Cardiac muscle cell (in vitro differentiated cells and primary cell): Measurements from ENCODE around the gene CAV3. TPM values are rescaled to one million over a fixed set of nuclear protein-coding genes. Genes with fewer than 3 reads are reported as not detected.

Experiments used
- DNase-seq, 2 donors: peaks; one replicate each; pipeline versions ENCODE4 v3.0.0 to v3.0.0-alpha.2; 2010 to 2017; ENCODE audit warnings: low read depth in 1 of 2, low spot score in 1 of 2
- H3K27ac ChIP-seq: fragments of 200-600 bp; sonication (generic); 2 replicates; pipeline ENCODE4 v1.5.1; 2016
- H3K27me3 ChIP-seq: fragments of 200-600 bp; sonication (generic); 2 replicates; pipeline ENCODE4 v1.6.0; 2016; ENCODE audit warnings: control low read depth
- H3K36me3 ChIP-seq: fragments of 200-600 bp; sonication (generic); 2 replicates; pipeline ENCODE4 v1.5.1; 2016; ENCODE audit warnings: control low read depth
- H3K4me1 ChIP-seq: fragments of 200-600 bp; sonication (generic); 2 replicates; pipeline ENCODE4 v1.8.1; 2017; ENCODE audit warnings: low read depth, mild to moderate bottlenecking, mixed run types
- H3K4me3 ChIP-seq: fragments of 200-600 bp; sonication (generic); 2 replicates; pipeline ENCODE4 v1.5.1; 2016; ENCODE audit warnings: mild to moderate bottlenecking
- H3K9me3 ChIP-seq: fragments of 200-600 bp; sonication (generic); 2 replicates; pipeline ENCODE4 v1.5.1; 2017; ENCODE audit warnings: low read depth, mild to moderate bottlenecking, control low read depth
- polyA plus RNA-seq: library from polyadenylated mRNA; unstranded; fragments of >200 nt; fragmentation: Nextera tagmentation; extraction: Ambion mirVana; gene quantifications from 2 replicates; pipeline ENCODE4 v1.2.1, GENCODE V29; 2016
- total RNA-seq: library from RNA; depleted of rRNA; stranded (reverse); fragments of >200 nt; gene quantifications from 2 replicates; pipeline ENCODE4 v1.2.3, GENCODE V29; 2016
- TF ChIP-seq, protein P1 (sequence below): IDR thresholded peaks from 2 replicates; pipeline ENCODE4 v1.5.1; 2012; ENCODE audit warnings: low read depth, mild to moderate bottlenecking, low read length

CAV3 gene
- total and polyA plus RNA-seq, 2 experiments from 2014 or later = 0.09 to 0.39 TPM

DNA sequence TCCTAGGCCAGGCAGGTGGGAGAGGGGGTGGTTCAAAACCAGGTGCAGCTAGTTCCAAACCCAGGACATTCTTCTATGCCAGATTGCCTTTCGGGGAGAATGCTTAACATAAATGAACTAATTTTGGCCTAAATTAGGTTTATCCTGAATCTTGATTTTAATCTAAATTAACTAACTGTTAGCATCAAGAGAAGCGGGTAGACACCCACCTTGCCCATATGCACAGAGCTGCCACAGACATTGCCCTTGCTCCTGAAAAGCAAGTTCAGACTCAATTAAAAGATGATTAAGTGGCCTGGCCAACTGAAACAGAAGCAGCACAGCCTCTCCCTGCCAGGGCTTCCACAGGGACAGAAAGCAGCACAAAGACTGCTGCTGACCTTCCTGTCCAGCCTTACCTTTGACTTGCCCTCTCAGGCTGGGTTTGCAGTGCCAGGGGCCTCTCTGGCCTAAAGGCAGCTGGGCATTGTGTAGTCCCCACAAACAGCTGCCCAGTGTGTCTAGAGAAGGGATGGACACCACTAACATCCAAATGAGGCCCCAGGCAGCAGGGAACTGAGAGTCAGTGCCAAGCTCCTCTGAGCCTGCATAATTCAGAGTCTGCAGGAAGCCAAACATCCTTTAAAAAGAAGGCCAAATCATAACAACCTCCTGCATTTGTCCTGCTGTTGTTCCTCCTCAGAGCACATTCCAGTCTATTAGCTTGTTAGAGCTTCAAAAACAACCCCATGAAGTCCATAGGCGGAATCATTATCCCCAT lies 51.3 kb downstream of the CAV3 start:
- H3K4me1 ChIP-seq = no peaks in the 10 kb centered on the region
- no peak for DNase-seq
- H3K4me3 ChIP-seq = no peak overlapping the region
- H3K36me3 ChIP-seq = no peaks in the 10 kb centered on the region
- H3K27ac ChIP-seq = no peak overlapping the region
- TF ChIP-seq, protein P1, sequence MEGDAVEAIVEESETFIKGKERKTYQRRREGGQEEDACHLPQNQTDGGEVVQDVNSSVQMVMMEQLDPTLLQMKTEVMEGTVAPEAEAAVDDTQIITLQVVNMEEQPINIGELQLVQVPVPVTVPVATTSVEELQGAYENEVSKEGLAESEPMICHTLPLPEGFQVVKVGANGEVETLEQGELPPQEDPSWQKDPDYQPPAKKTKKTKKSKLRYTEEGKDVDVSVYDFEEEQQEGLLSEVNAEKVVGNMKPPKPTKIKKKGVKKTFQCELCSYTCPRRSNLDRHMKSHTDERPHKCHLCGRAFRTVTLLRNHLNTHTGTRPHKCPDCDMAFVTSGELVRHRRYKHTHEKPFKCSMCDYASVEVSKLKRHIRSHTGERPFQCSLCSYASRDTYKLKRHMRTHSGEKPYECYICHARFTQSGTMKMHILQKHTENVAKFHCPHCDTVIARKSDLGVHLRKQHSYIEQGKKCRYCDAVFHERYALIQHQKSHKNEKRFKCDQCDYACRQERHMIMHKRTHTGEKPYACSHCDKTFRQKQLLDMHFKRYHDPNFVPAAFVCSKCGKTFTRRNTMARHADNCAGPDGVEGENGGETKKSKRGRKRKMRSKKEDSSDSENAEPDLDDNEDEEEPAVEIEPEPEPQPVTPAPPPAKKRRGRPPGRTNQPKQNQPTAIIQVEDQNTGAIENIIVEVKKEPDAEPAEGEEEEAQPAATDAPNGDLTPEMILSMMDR = no peak
- H3K9me3 ChIP-seq = no peaks in the 10 kb centered on the region
- no peaks in the 10 kb centered on the region for H3K27me3 ChIP-seq

DNA sequence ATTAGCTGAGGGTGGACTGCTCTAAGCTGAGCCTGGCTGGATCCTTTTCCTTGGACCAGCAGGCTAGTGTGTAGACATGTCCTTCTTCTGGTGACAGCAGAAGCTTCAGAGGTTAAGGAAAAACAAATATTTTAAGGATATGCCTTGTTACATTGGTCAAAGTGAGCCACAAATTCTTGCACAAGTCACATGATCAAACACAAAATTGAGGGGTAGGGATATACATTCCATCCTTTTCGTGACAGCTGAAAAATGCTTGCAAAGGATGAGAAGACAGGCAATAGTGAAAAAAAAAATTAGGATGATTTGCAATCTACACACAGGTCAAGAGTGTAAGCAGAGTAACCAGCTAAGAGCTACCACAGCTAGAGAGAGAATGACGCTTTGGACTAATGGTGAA lies 56.9 kb downstream of the CAV3 start:
- TF ChIP-seq, protein P1 = no peak

DNA sequence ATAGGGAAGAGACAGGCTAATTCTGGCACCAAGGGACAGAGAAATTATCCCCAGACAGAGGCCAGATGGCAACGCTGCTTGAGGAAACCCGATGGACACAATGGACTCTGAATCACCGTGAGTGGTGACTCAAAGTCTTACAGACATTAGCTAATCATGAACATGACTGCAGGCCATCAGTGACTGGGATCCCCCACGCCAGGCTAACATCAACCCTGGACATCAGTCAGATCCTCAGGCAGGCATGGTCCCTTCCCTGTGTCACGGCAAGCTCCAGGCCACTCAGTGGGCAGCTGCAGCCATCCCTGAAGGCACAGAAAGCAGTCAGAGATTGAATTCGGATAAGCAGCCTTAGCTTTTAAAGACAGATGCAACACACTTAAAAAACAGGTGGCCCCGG lies 59.6 kb downstream of the CAV3 start:
- H3K4me1 ChIP-seq = peaks cover 4% of the 10 kb centered on the region
- H3K27ac ChIP-seq = no peak overlapping the region
- no peak overlapping the region for H3K4me3 ChIP-seq
- H3K27me3 ChIP-seq = no peaks in the 10 kb centered on the region
- peak in 1 of 2 donors; percentile 20 for DNase-seq
- no peaks in the 10 kb centered on the region for H3K36me3 ChIP-seq
- TF ChIP-seq, protein P1 = no peak
- H3K9me3 ChIP-seq = no peaks in the 10 kb centered on the region

More for the DNA sequence above, 56.9 kb downstream of the CAV3 start:
- Histone ChIP-seq H3K36me3 (no peaks in the 10 kb centered on the region), H3K27ac (no peak overlapping the region), H3K27me3 (no peaks in the 10 kb centered on the region), H3K4me1 (peaks cover 4% of the 10 kb centered on the region), H3K4me3 (no peak overlapping the region), H3K9me3 (no peaks in the 10 kb centered on the region)
- DNase-seq = no peak

DNA sequence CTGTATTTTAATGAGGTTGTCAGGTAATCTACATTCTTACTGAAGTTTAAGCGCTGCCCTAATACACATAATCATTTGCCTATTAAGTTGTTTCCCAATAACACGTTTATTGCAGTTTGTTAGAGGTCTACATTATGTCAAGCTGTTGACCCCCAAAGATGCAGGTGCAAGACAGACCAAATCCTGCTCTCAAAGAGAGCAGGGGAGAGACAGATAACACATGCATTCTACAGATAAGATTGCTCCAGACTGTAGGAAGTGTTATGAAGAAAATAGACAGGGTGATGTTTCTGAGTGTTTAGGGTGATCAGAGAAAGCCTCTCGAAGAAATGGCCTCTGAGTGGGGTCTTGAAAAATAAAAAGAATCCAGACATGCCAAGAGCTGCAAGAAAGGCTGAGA lies 60.6 kb downstream of the CAV3 start:
- Histone ChIP-seq H3K27ac (no peak overlapping the region), H3K4me3 (no peak overlapping the region), H3K27me3 (no peaks in the 10 kb centered on the region), H3K4me1 (peaks cover 4% of the 10 kb centered on the region), H3K36me3 (no peaks in the 10 kb centered on the region), H3K9me3 (no peaks in the 10 kb centered on the region)
- TF ChIP-seq, protein P1 = no peak
- no peak for DNase-seq

Other genes starting within 250 kb of the CAV3 start
- gene LMCD1, start 232.0 kb upstream of the CAV3 start, total RNA-seq = 27.7 and 33.0 TPM in 2 replicates
- 18.6 and 22.9 TPM in 2 replicates for gene LMCD1, start 232.0 kb upstream of the CAV3 start, polyA plus RNA-seq
- gene SSUH2, start 89.0 kb upstream of the CAV3 start, total RNA-seq = 0.33 and 0.53 TPM in 2 replicates
- not detected in 2 replicates for gene SSUH2, start 89.0 kb upstream of the CAV3 start, polyA plus RNA-seq
- gene OXTR, start 35.8 kb downstream of the CAV3 start, total RNA-seq = 0.49 and 1.9 TPM in 2 replicates
- 0.64 and 0.75 TPM in 2 replicates for gene OXTR, start 35.8 kb downstream of the CAV3 start, polyA plus RNA-seq
- gene RAD18, start 229.7 kb downstream of the CAV3 start, total RNA-seq = 4.8 and 5.9 TPM in 2 replicates
- gene RAD18, start 229.7 kb downstream of the CAV3 start, polyA plus RNA-seq = 7.8 and 12.4 TPM in 2 replicates